A549 (cell line): Measurements from ENCODE around the gene FGFR1OP2. TPM values are rescaled to one million over a fixed set of nuclear protein-coding genes. Genes with fewer than 3 reads are reported as not detected.

Experiments
- FOXS1 ChIP-seq: fragments of 250-450 bp; sonication (Bioruptor Pico); IDR thresholded peaks from 2 replicates; pipeline ENCODE4 v1.5.0; 2020; ENCODE audit warnings: mild to moderate bottlenecking, moderate library complexity
- GATA3 ChIP-seq: IDR thresholded peaks from 2 replicates; pipeline ENCODE4 v1.6.1; 2012; ENCODE audit warnings: borderline replicate concordance
- ZSCAN20 ChIP-seq: fragments of 250-450 bp; sonication (Bioruptor Pico); IDR thresholded peaks from 2 replicates; pipeline ENCODE4 v1.8.0; 2022; ENCODE audit warnings: mild to moderate bottlenecking, moderate library complexity
- polyA plus RNA-seq, 4 experiments: library from polyadenylated mRNA; depleted of rRNA in 3 of 4; stranded (reverse); fragments of >200 nt; fragmentation: RNase III in 1 of 4; extraction: RNeasy Plus Mini Kit Qiagen cat#74134 plus additional on column Dnase treatment in 1 of 4; gene quantifications; 2 replicates in 3 of 4; 3 replicates in 1 of 4; pipeline ENCODE4 v1.2.3, GENCODE V29; 2011 to 2017
- TF ChIP-seq, protein P1 (sequence below): fragments of 200-600 bp; sonication (generic); IDR thresholded peaks from 2 replicates; pipeline ENCODE4 v1.6.1; 2016; ENCODE audit warnings: antibody characterized with exemption, mild to moderate bottlenecking, moderate library complexity
- TF ChIP-seq, protein P2 (sequence below): fragments of 450-650 bp; IDR thresholded peaks from 2 replicates; pipeline ENCODE4 v1.6.1; 2014; ENCODE audit warnings: antibody characterized with exemption
- TF ChIP-seq, protein P3 (sequence below): fragments of 250-450 bp; sonication (Bioruptor Pico); IDR thresholded peaks from 2 replicates; pipeline ENCODE4 v1.5.0; 2020; ENCODE audit warnings: low read depth, mild to moderate bottlenecking, moderate library complexity

Gene FGFR1OP2
- polyA plus RNA-seq, 2 of the 4 experiments (the other 2 are of a cell fraction) = 36.3 to 51.1 TPM

DNA sequence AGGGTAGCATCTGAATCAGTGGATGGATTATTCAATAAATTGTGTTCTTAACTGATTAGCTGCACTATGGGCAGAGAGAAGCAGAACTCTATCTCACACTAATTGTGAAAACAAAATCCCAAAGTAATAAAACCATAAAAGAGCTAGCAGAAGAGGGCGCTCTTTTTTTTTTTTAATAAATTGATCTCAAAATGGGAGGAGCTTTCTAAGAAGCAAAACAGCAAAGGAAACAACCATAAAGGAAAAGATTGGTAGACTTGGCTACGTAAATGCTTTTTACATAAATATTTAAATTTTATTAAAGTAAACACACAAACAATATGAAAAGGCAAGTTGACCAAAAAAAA, 77.4 kb downstream of the FGFR1OP2 start (continued):
- TF ChIP-seq, protein P1, sequence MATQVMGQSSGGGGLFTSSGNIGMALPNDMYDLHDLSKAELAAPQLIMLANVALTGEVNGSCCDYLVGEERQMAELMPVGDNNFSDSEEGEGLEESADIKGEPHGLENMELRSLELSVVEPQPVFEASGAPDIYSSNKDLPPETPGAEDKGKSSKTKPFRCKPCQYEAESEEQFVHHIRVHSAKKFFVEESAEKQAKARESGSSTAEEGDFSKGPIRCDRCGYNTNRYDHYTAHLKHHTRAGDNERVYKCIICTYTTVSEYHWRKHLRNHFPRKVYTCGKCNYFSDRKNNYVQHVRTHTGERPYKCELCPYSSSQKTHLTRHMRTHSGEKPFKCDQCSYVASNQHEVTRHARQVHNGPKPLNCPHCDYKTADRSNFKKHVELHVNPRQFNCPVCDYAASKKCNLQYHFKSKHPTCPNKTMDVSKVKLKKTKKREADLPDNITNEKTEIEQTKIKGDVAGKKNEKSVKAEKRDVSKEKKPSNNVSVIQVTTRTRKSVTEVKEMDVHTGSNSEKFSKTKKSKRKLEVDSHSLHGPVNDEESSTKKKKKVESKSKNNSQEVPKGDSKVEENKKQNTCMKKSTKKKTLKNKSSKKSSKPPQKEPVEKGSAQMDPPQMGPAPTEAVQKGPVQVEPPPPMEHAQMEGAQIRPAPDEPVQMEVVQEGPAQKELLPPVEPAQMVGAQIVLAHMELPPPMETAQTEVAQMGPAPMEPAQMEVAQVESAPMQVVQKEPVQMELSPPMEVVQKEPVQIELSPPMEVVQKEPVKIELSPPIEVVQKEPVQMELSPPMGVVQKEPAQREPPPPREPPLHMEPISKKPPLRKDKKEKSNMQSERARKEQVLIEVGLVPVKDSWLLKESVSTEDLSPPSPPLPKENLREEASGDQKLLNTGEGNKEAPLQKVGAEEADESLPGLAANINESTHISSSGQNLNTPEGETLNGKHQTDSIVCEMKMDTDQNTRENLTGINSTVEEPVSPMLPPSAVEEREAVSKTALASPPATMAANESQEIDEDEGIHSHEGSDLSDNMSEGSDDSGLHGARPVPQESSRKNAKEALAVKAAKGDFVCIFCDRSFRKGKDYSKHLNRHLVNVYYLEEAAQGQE = no peak
- TF ChIP-seq ZSCAN20 = no peak
- TF ChIP-seq, protein P2, sequence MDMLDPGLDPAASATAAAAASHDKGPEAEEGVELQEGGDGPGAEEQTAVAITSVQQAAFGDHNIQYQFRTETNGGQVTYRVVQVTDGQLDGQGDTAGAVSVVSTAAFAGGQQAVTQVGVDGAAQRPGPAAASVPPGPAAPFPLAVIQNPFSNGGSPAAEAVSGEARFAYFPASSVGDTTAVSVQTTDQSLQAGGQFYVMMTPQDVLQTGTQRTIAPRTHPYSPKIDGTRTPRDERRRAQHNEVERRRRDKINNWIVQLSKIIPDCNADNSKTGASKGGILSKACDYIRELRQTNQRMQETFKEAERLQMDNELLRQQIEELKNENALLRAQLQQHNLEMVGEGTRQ = no peak
- no peak for TF ChIP-seq GATA3
- TF ChIP-seq, protein P3, sequence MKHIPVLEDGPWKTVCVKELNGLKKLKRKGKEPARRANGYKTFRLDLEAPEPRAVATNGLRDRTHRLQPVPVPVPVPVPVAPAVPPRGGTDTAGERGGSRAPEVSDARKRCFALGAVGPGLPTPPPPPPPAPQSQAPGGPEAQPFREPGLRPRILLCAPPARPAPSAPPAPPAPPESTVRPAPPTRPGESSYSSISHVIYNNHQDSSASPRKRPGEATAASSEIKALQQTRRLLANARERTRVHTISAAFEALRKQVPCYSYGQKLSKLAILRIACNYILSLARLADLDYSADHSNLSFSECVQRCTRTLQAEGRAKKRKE (CRISPR knock-in tag) = no peak
- TF ChIP-seq FOXS1 = no peak

Other genes with a start within 250 kb of the FGFR1OP2 start
- gene ITPR2, start 105.3 kb upstream of the FGFR1OP2 start, polyA plus RNA-seq (2011; rRNA removed) = 6.0 and 8.1 TPM in 2 replicates
- gene ITPR2, start 105.3 kb upstream of the FGFR1OP2 start, polyA plus RNA-seq (2017; fragmentation: RNase III; extraction: RNeasy Plus Mini Kit Qiagen cat#74134 plus additional on column Dnase treatment) = 3.1 to 4.4 TPM (median 3.9 TPM) in 3 replicates
- gene INTS13, start 489 bp upstream of the FGFR1OP2 start, polyA plus RNA-seq (2011; rRNA removed) = 41.2 and 71.7 TPM in 2 replicates
- 30.9 to 39.7 TPM (median 34.9 TPM) in 3 replicates for gene INTS13, start 489 bp upstream of the FGFR1OP2 start, polyA plus RNA-seq (2017; fragmentation: RNase III; extraction: RNeasy Plus Mini Kit Qiagen cat#74134 plus additional on column Dnase treatment)
- 177 and 329 TPM in 2 replicates for gene TM7SF3, start 75.9 kb downstream of the FGFR1OP2 start, polyA plus RNA-seq (2011; rRNA removed)
- 67.8 to 68.3 TPM (median 67.9 TPM) in 3 replicates for gene TM7SF3, start 75.9 kb downstream of the FGFR1OP2 start, polyA plus RNA-seq (2017; fragmentation: RNase III; extraction: RNeasy Plus Mini Kit Qiagen cat#74134 plus additional on column Dnase treatment)
- gene MED21, start 84.1 kb downstream of the FGFR1OP2 start, polyA plus RNA-seq (2011; rRNA removed) = 73.5 and 75.9 TPM in 2 replicates
- gene MED21, start 84.1 kb downstream of the FGFR1OP2 start, polyA plus RNA-seq (2017; fragmentation: RNase III; extraction: RNeasy Plus Mini Kit Qiagen cat#74134 plus additional on column Dnase treatment) = 24.0 to 28.3 TPM (median 26.5 TPM) in 3 replicates
- not detected in 2 replicates for gene C12orf71, start 144.1 kb downstream of the FGFR1OP2 start, polyA plus RNA-seq (2011; rRNA removed)
- not detected in 3 replicates for gene C12orf71, start 144.1 kb downstream of the FGFR1OP2 start, polyA plus RNA-seq (2017; fragmentation: RNase III; extraction: RNeasy Plus Mini Kit Qiagen cat#74134 plus additional on column Dnase treatment)